HG03103 (cell line): ENCODE measurements around the gene KRT83.
"Not testable (repeated sequence)": the region's sequence is repeated elsewhere in the genome, so short reads cannot be mapped to it uniquely, and the experiment has no call there.

Experiments
- ATAC-seq: cut with Tn5 transposase; IDR thresholded peaks from one replicate; pipeline ENCODE4 v1.9.1; 2021; ENCODE audit warnings: low read depth; ENCODE audit not compliant: unreplicated experiment

KRT83 gene

GRCh38 chr12:52312086-52312485 lies 9.1 kb downstream of the KRT83 start:
- no peak for ATAC-seq

DNA sequence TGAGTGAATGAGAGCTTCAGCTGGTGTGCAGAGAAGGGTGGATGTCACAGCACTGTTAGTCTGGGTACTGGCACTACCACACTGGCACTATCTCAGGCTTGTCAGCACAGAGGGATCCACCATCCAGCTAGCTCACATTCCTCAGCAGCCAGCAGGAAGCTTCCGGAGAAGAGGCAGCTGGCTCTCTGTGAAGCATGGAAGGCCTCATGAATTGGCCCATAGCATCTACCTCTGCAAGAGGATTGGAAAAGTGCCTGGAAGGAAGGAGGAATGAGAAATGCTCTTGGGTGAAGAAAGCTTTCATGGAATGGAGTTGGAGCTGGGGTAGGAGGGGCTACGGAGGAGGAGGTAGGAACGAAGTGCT lies 9.9 kb downstream of the KRT83 start:
- no peak for ATAC-seq

DNA sequence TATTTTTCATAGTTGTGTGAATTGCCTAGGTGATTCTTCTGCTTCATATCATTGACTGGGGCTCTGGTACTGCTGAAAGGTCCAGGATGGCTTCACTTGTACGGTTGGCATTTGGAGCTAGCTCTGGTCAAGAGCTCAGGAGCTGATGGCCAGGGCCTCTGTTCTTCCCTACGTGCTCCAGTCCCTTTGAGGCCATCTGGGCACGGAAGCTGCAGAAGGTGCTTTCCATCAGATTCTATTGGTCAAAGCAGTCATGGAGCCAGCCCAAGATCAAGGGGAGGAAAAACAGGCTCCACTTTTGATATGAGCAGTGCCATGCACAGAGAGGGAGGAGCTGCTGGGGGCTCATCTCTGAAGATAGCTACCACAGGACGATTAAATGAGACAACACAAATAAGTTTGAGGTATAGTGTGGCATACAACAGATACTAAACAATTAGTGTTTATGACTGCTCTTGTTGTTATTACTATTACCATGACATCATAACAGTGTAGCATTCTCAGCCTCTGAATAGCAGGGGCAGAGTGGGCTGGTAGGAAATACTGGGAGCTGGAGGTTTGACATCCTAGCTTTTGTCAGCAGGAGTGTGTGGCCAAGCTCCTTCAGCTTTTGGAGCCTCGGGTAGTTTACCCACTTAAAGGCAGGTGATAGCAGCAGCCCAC lies 10.4 kb downstream of the KRT83 start:
- no peak for ATAC-seq

GRCh38 chr12:52308806-52309425 lies 12.3 kb downstream of the KRT83 start:
- ATAC-seq: no peak

DNA sequence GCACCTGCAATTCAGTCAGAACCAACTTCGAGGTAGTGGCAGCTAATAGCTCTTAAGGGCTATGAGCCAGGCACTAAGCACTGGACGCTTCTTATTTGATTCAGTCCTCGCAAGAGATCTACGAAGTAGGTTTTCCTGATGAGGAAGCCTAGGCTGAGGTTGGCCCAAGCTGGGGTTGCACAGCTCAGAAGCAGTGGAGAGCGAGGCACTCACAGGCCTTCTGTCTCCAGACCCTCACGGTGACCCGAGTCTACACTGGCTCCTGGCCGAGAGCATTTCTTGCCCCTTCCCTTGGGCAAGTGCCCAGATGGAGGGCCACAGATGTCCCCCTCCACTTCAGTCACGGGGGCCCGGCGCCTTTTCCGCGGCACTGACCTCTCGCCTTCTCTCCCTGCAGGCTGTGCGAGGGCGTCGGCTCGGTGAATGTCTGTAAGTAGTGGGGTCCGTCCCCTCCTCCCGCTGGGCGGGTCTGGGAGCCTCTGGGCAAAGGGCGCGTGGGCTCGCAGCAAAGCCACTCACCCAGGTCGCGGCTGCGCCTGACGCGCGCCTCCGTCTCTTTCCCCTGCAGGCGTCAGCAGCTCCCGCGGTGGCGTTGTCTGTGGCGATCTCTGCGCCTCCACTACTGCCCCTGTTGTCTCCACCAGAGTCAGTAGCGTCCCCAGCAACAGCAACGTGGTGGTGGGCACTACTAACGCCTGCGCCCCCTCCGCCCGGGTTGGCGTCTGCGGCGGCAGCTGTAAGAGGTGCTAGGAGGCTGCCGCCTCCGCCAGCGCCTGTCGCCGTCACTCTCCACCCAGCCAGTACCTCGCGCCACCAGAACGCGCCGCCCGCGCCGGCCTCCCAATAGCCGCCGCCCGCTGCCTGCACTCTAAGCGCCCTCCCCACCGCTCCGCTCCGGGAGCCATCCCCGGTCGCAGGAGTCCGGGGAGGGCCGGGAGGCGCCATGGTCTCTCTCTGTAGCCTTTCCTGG lies 13.1 kb downstream of the KRT83 start:
- no peak for ATAC-seq

DNA sequence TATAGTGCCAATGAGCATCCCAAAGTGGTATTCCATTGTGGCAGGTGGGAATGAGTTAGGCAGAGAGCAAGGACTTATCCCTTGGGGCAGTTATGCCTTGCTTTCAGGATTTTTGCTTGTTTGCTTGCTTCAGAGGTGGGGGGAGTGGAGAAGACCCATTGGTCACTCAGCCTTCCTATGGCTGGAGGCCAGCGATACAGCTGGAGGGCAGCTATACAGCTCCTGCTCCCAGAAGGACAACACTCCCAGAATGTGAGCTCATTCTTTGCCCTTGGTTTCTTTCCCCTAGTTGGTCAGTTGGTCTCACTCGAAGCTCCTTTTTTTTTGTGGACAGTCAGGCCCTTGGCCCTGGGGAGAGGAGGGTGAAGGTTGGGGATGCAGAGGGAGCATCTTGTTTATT lies 14.5 kb downstream of the KRT83 start:
- no peak for ATAC-seq

GRCh38 chr12:52305921-52306705 lies 15.1 kb downstream of the KRT83 start:
- no peak for ATAC-seq

DNA sequence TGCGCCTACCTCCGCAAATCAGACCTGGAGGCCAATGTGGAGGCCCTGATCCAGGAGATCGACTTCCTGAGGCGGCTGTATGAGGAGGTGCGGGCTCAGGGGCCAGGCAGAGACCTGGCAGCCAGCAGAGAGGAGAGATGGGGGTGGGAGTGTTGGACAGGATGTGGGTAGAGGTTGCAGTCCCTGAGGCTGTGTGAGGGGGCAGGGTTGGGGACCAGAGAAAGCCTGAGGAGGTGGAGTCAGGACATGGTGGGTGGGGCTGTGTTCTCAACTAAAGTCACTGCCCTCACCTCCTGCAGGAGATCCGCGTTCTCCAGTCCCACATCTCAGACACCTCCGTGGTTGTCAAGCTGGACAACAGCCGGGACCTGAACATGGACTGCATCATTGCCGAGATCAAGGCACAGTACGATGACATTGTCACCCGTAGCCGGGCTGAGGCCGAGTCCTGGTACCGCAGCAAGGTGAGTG lies 16.2 kb downstream of the KRT83 start:
- peak; percentile 78 for ATAC-seq

GRCh38 chr12:52302242-52302914 lies 18.8 kb downstream of the KRT83 start:
- not testable (repeated sequence) for ATAC-seq

- ATAC-seq: not testable (repeated sequence)
These were observed 19.5 kb downstream of the KRT83 start for GRCh38 chr12:52301721-52302120.

- no peak for ATAC-seq
These were observed 20.2 kb downstream of the KRT83 start for GRCh38 chr12:52300796-52301691.

DNA sequence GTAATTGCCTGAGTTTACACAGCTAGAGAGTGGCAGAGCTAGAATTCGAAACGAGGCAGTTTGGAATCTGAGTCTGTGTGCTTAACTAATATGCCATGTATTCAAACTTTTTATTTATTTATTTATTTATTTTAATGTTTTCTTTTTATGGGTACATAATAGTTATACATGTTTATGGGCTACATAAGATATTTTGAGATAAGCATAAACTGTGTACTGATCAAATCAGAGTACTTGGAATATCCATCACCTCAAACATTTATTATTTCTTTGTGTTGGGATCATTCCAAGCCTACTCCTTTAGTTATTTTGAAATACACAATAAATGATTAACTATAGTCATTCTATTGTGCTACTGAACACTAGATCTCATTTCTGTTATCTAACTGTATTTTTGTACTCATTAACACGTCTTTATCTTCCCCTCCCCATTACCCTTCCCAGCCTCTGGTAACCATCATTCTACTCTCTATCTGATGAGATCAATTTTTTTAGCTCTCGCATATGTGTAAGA lies 22.5 kb downstream of the KRT83 start:
- no peak for ATAC-seq

- no peak for ATAC-seq
These were observed 24.5 kb downstream of the KRT83 start for GRCh38 chr12:52296572-52297215.

DNA sequence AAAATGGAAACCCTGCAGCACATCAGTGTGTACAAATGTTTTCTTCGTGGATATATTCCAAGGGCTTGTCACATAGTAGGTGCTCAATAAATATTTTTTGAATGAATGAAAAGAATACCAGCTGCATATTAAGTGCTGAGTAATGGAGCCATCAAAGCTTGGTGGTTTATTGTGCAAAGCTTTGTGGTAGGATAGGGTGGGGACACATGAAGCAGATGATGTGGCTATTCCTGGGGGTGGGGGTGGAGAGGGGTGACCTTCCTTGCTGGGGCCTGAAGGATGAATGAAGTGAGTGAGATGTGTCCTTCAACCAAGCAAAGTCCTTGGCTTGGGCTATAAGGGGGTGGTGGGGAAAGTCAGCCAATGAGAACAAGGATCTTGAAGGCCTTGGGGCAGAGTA lies 25.5 kb downstream of the KRT83 start:
- no peak for ATAC-seq

DNA sequence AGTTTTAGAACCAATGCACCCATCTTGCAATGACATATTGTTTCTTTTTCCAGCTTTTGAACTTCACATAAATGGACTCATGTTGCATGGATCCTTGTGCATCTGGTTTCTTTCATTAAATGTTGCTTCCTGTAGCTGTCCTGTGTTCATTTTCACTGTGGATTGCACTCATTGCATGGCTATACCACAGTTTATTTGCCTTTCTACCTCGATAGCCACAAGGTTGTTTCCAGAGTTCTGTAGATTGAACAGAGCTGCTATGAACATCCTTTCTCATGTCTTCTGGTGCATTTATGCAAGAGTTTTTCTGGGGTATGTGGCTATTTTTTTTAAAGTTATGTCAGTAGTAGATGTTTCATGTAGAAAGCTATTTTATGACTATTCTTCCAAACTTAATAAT lies 26.4 kb downstream of the KRT83 start:
- ATAC-seq: no peak

DNA sequence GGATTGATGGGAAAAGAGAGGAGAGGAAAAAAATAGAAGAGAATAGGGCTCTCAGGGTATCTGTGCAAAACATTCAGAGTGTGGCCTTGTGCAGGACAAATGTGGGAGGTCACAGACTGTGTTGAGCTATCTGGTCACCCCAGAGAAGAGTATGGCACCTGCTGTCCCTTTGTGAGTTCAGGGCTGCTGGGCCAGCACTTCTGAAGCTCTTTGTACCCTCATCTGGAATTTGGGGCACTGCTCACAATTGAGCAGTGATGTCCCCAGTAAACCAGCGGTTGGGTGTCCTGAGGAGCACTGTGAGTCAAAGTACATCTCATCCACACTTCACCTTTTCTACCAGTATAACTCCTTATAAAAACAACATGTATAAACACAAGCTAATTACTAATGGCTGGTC lies 27.3 kb downstream of the KRT83 start:
- no peak for ATAC-seq

GRCh38 chr12:52291267-52291935 lies 29.8 kb downstream of the KRT83 start, which contains the start of gene KRT81:
Gene KRT81, minus strand, starts transcription at chr12:52291534. Its CDS starts 69 bp downstream, at chr12:52291465.
- no peak for ATAC-seq
